Fibroblast of skin of scalp (primary cell): Measurements from ENCODE around the gene PPM1H.
"Not testable (repeated sequence)": the region's sequence is repeated elsewhere in the genome, so short reads cannot be mapped to it uniquely, and the experiment has no call there.

Experiments
- DNase-seq: peaks from one replicate; pipeline ENCODE4 v3.0.0-alpha.2; 2013

Gene PPM1H

GRCh38 chr12:62763861-62764645 is 170.9 kb downstream of the PPM1H start:
- peak; percentile 38 for DNase-seq

- no peak for DNase-seq
These were observed 171.6 kb downstream of the PPM1H start for GRCh38 chr12:62763312-62763711.

- DNase-seq = no peak
These were observed 172.3 kb downstream of the PPM1H start for GRCh38 chr12:62762645-62763044.

DNA sequence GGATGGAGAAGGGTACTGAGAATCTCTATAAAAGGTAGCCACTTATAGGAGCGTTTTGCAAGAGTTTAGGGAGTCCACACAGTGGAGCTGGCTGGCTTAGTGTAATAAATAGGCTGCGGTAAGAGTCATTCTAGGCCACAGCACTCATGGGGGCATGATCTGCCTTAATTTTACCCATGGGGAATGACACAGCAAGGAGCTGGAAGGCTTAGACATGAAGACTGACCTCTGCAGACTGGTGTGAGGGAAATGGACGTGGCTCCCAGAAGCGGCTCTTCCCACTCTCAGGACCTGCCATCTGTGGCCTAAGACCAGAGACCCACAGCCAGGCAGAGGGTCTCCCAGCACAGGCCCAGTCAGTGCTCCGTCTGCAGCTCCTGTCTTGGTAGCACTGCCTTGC is 173.3 kb downstream of the PPM1H start:
- DNase-seq = peak; percentile 58

DNA sequence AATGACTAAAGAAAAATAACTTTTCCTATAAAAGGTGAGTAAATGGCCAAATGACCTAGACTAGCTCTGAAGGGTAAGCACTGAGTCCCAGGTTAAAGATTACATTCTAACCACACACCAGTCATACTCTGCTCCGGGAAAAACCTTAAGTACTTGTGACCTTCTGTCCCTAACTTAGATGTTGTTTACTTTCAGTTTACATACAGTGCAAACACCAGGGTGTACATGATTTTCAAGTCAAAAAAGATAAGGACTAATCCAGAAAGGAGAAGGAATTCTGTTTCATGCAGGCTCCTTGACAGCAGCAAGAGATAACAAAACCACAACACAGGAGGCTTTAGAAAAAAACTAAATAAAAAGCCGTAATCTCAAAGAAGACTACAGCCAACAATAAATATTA is 174.2 kb downstream of the PPM1H start:
- no peak for DNase-seq

GRCh38 chr12:62760341-62760740 is 174.6 kb downstream of the PPM1H start:
- not testable (repeated sequence) for DNase-seq

DNA sequence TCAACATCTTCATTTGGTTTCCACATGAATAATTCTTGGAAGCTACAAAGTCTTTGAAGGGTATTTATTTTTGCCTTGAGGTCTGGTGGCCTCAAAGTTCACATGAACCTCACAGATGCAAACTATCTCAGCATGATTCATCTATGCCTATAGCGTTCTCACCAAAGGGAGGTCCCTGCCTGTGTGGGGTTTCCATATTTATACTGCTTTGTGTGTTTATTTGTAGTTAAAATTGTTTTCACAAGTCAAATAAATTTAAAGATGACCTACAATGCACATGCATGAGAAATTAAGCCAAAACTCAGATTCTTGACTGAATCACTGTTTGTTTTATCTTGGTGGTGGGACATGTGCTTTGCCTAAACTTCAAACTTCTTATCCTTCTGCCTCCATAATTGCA is 176.7 kb downstream of the PPM1H start:
- DNase-seq = peak; percentile 83

DNA sequence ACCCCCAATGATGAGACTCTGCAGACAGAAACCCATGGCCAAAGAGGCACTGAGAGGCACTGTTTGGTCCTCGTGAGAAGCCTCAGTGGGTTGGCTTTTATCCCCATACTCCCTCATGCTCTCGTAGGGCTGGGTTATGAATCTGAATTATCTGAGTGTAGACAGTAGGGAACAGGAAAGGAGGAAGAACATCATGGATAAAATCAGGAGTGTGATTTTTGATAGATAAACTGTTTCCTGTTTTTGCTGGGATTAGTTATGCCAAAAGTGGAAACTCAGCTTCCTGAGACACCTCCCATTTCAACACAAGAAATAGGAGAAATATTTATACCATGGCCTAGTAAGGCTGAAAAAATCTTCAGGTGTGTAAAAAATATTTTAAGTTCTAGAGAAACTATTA is 177.9 kb downstream of the PPM1H start:
- DNase-seq = no peak

GRCh38 chr12:62754706-62755105 is 180.2 kb downstream of the PPM1H start:
- no peak for DNase-seq

- DNase-seq = no peak
These were observed 183.2 kb downstream of the PPM1H start for GRCh38 chr12:62751810-62752155.

GRCh38 chr12:62750941-62751809 is 183.8 kb downstream of the PPM1H start:
- DNase-seq = no peak

DNA sequence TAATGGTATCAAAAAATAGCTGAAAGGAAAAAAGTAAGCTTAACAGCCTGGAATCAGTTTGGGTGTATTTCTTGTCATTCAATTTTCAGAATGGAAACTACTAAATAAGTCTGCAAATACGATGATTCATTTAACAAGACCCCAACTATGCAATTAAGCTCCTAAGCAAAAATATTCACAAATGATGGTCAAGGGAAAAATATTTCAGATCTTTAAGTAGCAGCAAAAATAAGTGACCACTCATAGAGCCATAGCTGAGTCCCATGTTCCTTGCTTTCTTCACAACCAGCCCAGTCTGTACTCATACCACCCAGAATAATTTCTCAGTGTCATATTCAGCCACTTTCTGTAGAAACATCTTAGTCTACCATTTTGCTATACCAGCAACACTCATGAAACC is 185.4 kb downstream of the PPM1H start:
- peak; percentile 22 for DNase-seq

DNA sequence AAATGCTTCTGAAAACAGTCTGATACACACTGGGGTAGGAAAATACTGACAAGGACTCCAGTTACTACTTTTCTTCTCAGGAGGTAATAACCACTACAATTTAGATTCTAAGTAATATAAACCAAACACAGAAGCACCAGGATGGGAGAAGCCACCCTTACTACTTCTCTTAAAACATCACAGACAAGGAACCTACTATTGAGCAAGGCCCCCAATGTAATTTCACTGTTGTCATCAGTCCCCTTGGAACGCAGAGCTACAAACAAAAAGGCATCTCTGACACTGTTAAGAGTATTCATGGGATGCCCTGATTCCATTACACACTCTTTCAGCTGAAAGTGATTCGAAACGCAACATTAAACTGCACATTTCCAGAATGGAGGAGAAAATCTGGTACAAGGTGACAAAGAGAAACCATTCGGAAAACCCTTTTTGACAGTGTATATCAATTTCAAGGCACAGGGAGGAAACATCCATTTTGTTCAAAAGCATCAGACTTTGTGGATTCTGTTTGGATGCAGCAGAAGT is 185.9 kb downstream of the PPM1H start:
- no peak for DNase-seq

DNA sequence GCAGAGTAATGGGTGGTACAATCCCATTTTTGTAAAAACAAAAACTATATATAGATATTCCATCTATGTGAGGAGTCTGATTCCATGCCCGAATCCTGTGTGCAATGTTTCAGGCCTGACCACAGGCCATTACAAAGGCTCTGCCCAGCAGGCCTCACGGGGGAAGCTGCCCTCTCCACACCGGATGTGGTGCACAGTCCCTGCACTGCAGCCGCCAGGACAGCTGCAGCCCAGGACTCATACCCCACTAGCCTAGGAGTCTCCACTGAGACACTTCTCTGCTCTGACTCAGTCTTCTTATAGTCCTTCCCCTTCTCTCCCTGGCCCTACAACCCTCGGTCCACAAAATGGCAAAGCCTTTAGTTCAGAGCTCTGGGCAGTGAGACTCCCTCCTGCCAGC is 190.4 kb downstream of the PPM1H start:
- DNase-seq = peak; percentile 60

GRCh38 chr12:62739266-62740015 is 195.5 kb downstream of the PPM1H start:
- DNase-seq = no peak

DNA sequence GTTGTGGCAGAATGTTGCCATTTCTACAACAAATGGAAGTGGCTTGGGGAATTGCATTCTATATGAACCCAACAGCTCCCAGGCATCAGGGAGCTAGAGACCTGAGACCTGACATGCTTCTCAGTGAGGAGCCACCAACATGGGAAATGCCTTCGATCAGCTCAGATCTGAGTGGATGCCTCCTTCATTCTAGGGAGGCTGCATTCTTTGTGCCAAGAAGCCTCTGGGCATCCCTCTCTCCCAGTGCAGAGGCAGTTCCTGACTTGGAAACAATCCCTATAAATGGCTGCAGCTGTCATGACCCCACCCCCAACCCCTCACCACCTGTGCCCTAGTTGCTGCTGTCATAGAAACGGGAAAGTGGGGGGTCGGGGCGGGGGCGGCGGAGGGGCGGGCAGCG is 196.3 kb downstream of the PPM1H start:
- no peak for DNase-seq

GRCh38 chr12:62738105-62738504 is 196.8 kb downstream of the PPM1H start:
- DNase-seq = peak; percentile 39

DNA sequence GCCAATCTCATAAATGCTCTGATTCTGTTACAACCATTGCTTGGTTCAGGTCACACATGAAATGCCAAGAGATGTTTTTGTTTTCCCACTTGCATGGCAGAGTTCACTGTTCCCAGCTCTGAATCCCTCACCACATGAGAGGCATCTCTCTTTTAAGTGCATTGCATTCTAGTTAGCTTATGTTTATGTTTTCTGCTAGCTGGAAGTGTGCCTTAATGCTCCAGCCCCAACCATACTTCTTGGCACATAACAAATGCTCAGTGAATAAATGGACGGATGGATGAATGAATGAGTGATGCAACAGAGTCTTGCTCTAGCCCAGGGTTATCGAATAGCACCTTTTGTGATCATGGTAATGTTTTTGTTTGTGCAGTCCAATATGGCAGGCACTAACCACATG is 197.3 kb downstream of the PPM1H start:
- DNase-seq = no peak

DNA sequence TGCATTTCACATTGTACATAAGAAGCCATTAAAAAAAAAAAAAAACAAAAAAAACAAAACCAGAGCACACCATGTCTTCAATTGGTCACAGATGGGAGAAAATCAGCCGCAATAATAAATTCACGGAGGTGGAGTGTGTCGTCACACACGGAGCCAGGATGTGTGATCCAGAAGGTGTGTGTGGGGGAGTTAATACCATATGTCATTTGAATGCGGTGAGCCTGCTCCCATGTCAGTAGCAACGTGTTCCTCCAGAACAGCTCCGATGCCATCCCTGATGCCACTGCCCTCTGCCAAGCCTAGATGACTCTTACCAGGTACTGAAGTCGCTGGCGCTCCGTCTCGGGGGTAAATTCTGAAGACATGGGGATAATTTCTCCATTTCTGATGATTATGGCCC is 197.8 kb downstream of the PPM1H start:
- DNase-seq = no peak

- DNase-seq = no peak
These were observed 198.4 kb downstream of the PPM1H start for GRCh38 chr12:62736596-62736995.

DNA sequence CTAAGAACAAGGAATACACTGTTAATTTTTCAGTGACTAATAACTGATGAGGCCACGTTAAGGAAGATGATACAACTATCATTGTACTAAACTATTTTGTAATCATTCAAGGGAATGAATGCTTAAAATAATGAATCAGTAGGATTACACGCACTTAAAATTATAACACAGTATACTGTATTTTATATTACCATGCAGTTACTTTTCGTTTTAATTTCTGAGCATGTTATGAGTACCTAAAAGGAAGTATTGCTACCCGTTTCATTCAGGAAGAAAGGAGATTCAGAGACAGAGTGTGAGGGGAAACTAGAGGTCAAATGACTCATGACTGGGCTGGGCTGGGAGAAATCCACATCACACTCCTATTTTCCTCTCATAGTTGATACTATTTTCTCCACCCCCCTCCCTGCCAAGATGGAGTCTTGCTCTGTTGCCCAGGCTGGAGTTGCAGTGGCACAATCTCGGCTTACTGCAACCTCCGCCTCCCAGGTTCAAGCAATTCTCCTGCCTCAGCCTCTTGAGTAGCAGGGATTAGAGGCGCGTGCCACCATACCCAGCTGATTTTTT is 202.0 kb downstream of the PPM1H start:
- peak; percentile 77 for DNase-seq

DNA sequence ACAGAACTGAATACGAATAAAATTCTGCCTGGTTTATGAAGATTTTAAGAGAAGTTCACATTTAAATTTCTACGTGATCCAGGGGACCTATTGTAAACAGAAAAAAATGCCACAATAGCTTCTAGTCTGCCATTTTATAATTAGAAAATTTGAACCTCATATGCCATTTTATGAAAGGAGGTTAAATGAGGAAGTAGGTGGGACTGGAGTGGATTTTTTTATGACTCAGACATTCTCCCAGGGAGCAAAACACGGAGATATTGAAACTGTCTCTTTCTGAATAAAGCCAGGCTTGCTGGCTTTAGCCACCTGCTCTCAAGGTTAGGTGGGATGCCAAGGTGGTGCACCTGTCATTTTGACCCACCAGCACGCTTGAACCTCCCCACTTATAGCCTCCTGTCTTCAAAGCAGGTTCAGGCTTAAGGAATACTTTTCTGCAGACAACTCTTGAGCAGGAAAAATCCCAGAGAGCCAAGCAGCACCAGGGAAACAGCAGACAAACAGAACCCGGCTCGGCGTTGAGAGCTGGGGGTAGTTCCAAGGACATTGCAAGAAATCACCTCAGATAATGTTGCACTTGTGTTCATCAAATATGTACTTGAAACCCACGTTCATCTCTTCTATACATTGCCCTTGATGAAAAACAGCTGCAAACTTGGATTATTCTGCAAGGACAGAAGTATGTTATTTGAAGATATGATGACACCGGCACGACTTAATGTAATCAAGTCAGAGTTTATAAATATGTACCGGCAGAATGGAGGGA is 203.7 kb downstream of the PPM1H start:
- DNase-seq = peak; percentile 72
